PC-3 (cell line): ENCODE results near the gene AQP10. TPM values are rescaled to one million over a fixed set of nuclear protein-coding genes. Genes with fewer than 3 reads are reported as not detected.
"Not testable (repeated sequence)": the region's sequence is repeated elsewhere in the genome, so short reads cannot be mapped to it uniquely, and the experiment has no call there.

Experiments used
- ATAC-seq: fragments of 200-7000 bp; cut with Tn5 transposase; 2 replicates; pipeline ENCODE4 v1.9.1; 2020; ENCODE audit warnings: mild to moderate bottlenecking, moderate library complexity
- BruUV-seq: library from RNA; stranded (reverse); fragments of 400-500 nt; replicated peaks from 2 replicates; lab custom pipeline; 2021; lab: Mats Ljungman, UMichigan
- CTCF ChIA-PET: fragments of 300-600 bp; sonication (Branson Sonifier 250); formaldehyde crosslinking; loops from one replicate; lab custom pipeline; 2022; ENCODE audit warnings: antibody characterized with exemption; lab: Charles Lee
- POLR2A ChIA-PET: fragments of 300-600 bp; sonication (Branson Sonifier 250); formaldehyde crosslinking; loops from one replicate; lab custom pipeline; 2022; ENCODE audit warnings: antibody characterized with exemption; ENCODE audit not compliant: unreplicated experiment; lab: Charles Lee
- DNase-seq: peaks from one replicate; pipeline ENCODE4 v3.0.0-alpha.2; 2015
- H2AFZ ChIP-seq: fragments of 300-600 bp; sonication (generic); 2 replicates; pipeline ENCODE4 v1.6.0; 2016; ENCODE audit warnings: antibody characterized with exemption, low read length
- H3F3A ChIP-seq: fragments of 300-600 bp; sonication (generic); one replicate; pipeline ENCODE4 v1.6.0; 2017; ENCODE audit warnings: antibody characterized with exemption, low read length, control low read depth, mild to moderate bottlenecking; ENCODE audit not compliant: unreplicated experiment
- H3K27ac ChIP-seq: fragments of 300-600 bp; sonication (generic); 2 replicates; pipeline ENCODE4 v1.5.1; 2016; ENCODE audit warnings: mild to moderate bottlenecking, low read length
- H3K27me3 ChIP-seq: fragments of 300-600 bp; sonication (generic); 2 replicates; pipeline ENCODE4 v1.6.1; 2016; ENCODE audit warnings: low read length, mixed read lengths
- H3K36me3 ChIP-seq: fragments of 300-600 bp; sonication (generic); 2 replicates; pipeline ENCODE4 v1.6.1; 2016; ENCODE audit warnings: low read depth, mixed run types, low read length, mixed read lengths
- H3K4me1 ChIP-seq: fragments of 300-600 bp; sonication (generic); 2 replicates; pipeline ENCODE4 v1.5.1; 2016; ENCODE audit warnings: low read length; ENCODE audit not compliant: insufficient read depth
- H3K4me2 ChIP-seq: fragments of 300-600 bp; sonication (generic); 2 replicates; pipeline ENCODE4 v1.6.0; 2016; ENCODE audit warnings: low read length
- H3K4me3 ChIP-seq: fragments of 300-600 bp; sonication (generic); 2 replicates; pipeline ENCODE4 v1.5.1; 2016; ENCODE audit warnings: mild to moderate bottlenecking, low read length, mixed read lengths
- H3K79me2 ChIP-seq: fragments of 300-600 bp; sonication (generic); 2 replicates; pipeline ENCODE4 v1.6.1; 2017; ENCODE audit warnings: low read length, mixed read lengths
- H3K9ac ChIP-seq: fragments of 300-600 bp; sonication (generic); 2 replicates; pipeline ENCODE4 v1.6.0; 2016; ENCODE audit warnings: mild to moderate bottlenecking, low read length
- H3K9me2 ChIP-seq: fragments of 300-600 bp; sonication (generic); replicated peaks from 2 replicates; pipeline ENCODE4 v1.6.1; 2016; ENCODE audit warnings: mixed run types, low read length, mixed read lengths
- H3K9me3 ChIP-seq: fragments of 300-600 bp; sonication (generic); 2 replicates; pipeline ENCODE4 v1.6.1; 2016; ENCODE audit warnings: low read length, mixed read lengths
- H4K20me1 ChIP-seq: fragments of 300-600 bp; sonication (generic); 2 replicates; pipeline ENCODE4 v1.6.1; 2016; ENCODE audit warnings: low read length, mixed read lengths
- CTCF ChIP-seq: fragments of 300-600 bp; sonication (generic); conservative IDR thresholded peaks from 2 replicates; pipeline ENCODE4 v1.5.1; 2017; ENCODE audit warnings: antibody characterized with exemption, low read depth, mild to moderate bottlenecking, low read length
- EZH2 ChIP-seq: fragments of 300-600 bp; sonication (generic); IDR thresholded peaks from one replicate; pipeline ENCODE4 v1.6.1; 2017; ENCODE audit warnings: antibody characterized with exemption, mild to moderate bottlenecking, low read length; ENCODE audit not compliant: unreplicated experiment
- EZH2phosphoT487 ChIP-seq: fragments of 300-600 bp; sonication (generic); IDR thresholded peaks from 2 replicates; pipeline ENCODE4 v1.6.1; 2018; ENCODE audit warnings: mild to moderate bottlenecking, antibody characterized with exemption, low read length, borderline replicate concordance
- intact Hi-C: fragments of 100-400 bp; cut with micrococcal nuclease; formaldehyde crosslinking; loops from 2 replicates; pipeline ENCODE4 v1.9.0; 2023
- total RNA-seq: library from RNA; depleted of rRNA; stranded (reverse); fragments of >200 nt; gene quantifications from 2 replicates; pipeline ENCODE4 v1.2.3, GENCODE V29; 2014

Gene AQP10
- total RNA-seq, 1 experiment from 2014 or later, result not detected

GRCh38 chr1:154312229-154313065, 8.4 kb upstream of the AQP10 start:
- H3K4me1 ChIP-seq, ATAC-seq, BruUV-seq, H4K20me1 ChIP-seq, POLR2A ChIA-PET, H3K9ac ChIP-seq, H3K4me2 ChIP-seq, intact Hi-C loops, H3K36me3 ChIP-seq, H3K27ac ChIP-seq, DNase-seq, H3F3A ChIP-seq, H3K79me2 ChIP-seq, H2AFZ ChIP-seq, H3K4me3 ChIP-seq, H3K9me3 ChIP-seq, H3K9me2 ChIP-seq: not testable (repeated sequence)
- CTCF ChIA-PET, result interaction anchor here (0.5 kb wide), 1 partner anchor 739 kb away, joined by 3 read pairs; no protein-coding TSS in a partner anchor
- H3K27me3 ChIP-seq, result peaks cover 11% of the 10 kb centered on the region

- H4K20me1 ChIP-seq, result no peaks in the 10 kb centered on the region
- BruUV-seq, result no TSS peak
- no peaks in the 10 kb centered on the region for H3F3A ChIP-seq
- no peak overlapping the region for H3K27ac ChIP-seq
- no peaks in the 10 kb centered on the region for H3K4me1 ChIP-seq
- no peak for TF ChIP-seq EZH2
- TF ChIP-seq CTCF, result no peak
- TF ChIP-seq EZH2phosphoT487, result no peak
- no peaks in the 10 kb centered on the region for H3K9me3 ChIP-seq
- CTCF ChIA-PET, result no interaction called here
- peaks cover 15% of the 10 kb centered on the region for H3K27me3 ChIP-seq
- H3K36me3 ChIP-seq, result no peaks in the 10 kb centered on the region
- no peak overlapping the region for H3K9ac ChIP-seq
- POLR2A ChIA-PET, result no interaction called here
- H3K9me2 ChIP-seq, result no peaks in the 10 kb centered on the region
- ATAC-seq (no peak), DNase-seq (no peak)
- no peak overlapping the region for H3K4me2 ChIP-seq
- no peak overlapping the region for H3K4me3 ChIP-seq
- no peaks in the 10 kb centered on the region for H3K79me2 ChIP-seq
- H2AFZ ChIP-seq, result no peak overlapping the region
- intact Hi-C loops, result no loop called here
These were observed 7.9 kb upstream of the AQP10 start for GRCh38 chr1:154313066-154313356.

GRCh38 chr1:154314226-154314625, 6.7 kb upstream of the AQP10 start:
- intact Hi-C loops, CTCF ChIA-PET, H3K9me2 ChIP-seq, H3K36me3 ChIP-seq, H2AFZ ChIP-seq, H3K4me1 ChIP-seq, DNase-seq, H3K27ac ChIP-seq, H3K4me3 ChIP-seq, POLR2A ChIA-PET, ATAC-seq, BruUV-seq, H3K9ac ChIP-seq, H4K20me1 ChIP-seq, H3K4me2 ChIP-seq, H3F3A ChIP-seq, H3K9me3 ChIP-seq, H3K79me2 ChIP-seq: not testable (repeated sequence)
- peaks cover 15% of the 10 kb centered on the region for H3K27me3 ChIP-seq

- Histone ChIP-seq H3K4me3 (no peak overlapping the region), H3K36me3 (no peaks in the 10 kb centered on the region), H3K9me2 (no peaks in the 10 kb centered on the region), H3K4me2 (no peak overlapping the region), H3K9me3 (no peaks in the 10 kb centered on the region), H2AFZ (no peak overlapping the region), H4K20me1 (no peaks in the 10 kb centered on the region), H3K9ac (no peak overlapping the region), H3F3A (no peaks in the 10 kb centered on the region), H3K27ac (no peak overlapping the region), H3K4me1 (no peaks in the 10 kb centered on the region), H3K27me3 (peaks cover 15% of the 10 kb centered on the region), H3K79me2 (no peaks in the 10 kb centered on the region)
- no peak for DNase-seq
- CTCF ChIA-PET, result no interaction called here
- POLR2A ChIA-PET, result no interaction called here
- intact Hi-C loops, result no loop called here
- TF ChIP-seq EZH2phosphoT487 (no peak), EZH2 (no peak), CTCF (no peak)
- ATAC-seq, result no peak
- no TSS peak for BruUV-seq
These were observed 4.2 kb upstream of the AQP10 start for GRCh38 chr1:154316704-154317103.
